Muscle layer of colon (tissue), 2 donors: ENCODE data around the gene ADGRG3.

Experiments
- H3K27ac ChIP-seq: one replicate; pipeline ENCODE4 v1.7.0; 2013; ENCODE audit warnings: low read depth, mild to moderate bottlenecking, low read length, moderate library complexity
- H3K27me3 ChIP-seq, 2 donors: one replicate each; pipeline ENCODE4 v1.7.0; 2013; ENCODE audit warnings: low read length in 2 of 2, mild to moderate bottlenecking in 2 of 2; ENCODE audit not compliant: insufficient read depth in 2 of 2, control insufficient read depth in 1 of 2
- H3K36me3 ChIP-seq: one replicate; pipeline ENCODE4 v1.7.0; 2013; ENCODE audit warnings: mild to moderate bottlenecking, low read length; ENCODE audit not compliant: insufficient read depth
- H3K4me1 ChIP-seq: one replicate; pipeline ENCODE4 v1.7.0; 2013; ENCODE audit warnings: mild to moderate bottlenecking, low read length; ENCODE audit not compliant: insufficient read depth
- H3K4me3 ChIP-seq, 2 donors: one replicate each; pipeline ENCODE4 v1.7.0; 2013; ENCODE audit warnings: low read length in 2 of 2, low read depth in 1 of 2, mild to moderate bottlenecking in 1 of 2, moderate library complexity in 1 of 2
- H3K9ac ChIP-seq: one replicate; pipeline ENCODE4 v1.7.0; 2013; ENCODE audit warnings: low read length
- H3K9me3 ChIP-seq: one replicate; pipeline ENCODE4 v1.7.0; 2013; ENCODE audit warnings: mild to moderate bottlenecking, low read length
- donor health status: abdominal sarcoma.
- donor health status: Adenocarcinoma of cecum.

Gene ADGRG3

DNA sequence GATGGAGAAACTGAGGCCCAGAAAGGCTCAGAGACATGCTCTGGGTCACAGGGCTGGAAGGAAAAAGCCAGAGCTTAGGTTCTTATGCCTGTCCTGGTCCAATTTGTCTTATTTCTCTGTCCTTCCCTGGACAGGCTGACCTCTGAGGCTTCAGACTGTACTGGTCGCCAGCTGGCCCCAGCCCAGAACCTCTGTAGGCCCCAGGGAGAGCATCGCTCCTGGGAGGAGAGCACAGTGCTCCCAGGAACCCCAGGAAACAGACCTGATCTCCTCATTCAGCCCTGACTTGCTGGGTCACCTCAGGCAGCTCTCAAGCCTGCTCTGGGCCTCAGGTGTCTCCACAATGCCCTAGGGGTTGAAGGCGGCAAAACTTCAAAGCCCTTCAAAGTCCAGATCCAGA lies 31.4 kb downstream of the ADGRG3 start:
- H3K4me3 ChIP-seq, result no peak overlapping the region
- H3K27me3 ChIP-seq, result no peaks in the 10 kb centered on the region
- no peak overlapping the region for H3K27ac ChIP-seq
- H3K9ac ChIP-seq, result no peak overlapping the region
- H3K9me3 ChIP-seq, result no peaks in the 10 kb centered on the region
- H3K36me3 ChIP-seq, result no peaks in the 10 kb centered on the region
- H3K4me1 ChIP-seq, result no peaks in the 10 kb centered on the region

DNA sequence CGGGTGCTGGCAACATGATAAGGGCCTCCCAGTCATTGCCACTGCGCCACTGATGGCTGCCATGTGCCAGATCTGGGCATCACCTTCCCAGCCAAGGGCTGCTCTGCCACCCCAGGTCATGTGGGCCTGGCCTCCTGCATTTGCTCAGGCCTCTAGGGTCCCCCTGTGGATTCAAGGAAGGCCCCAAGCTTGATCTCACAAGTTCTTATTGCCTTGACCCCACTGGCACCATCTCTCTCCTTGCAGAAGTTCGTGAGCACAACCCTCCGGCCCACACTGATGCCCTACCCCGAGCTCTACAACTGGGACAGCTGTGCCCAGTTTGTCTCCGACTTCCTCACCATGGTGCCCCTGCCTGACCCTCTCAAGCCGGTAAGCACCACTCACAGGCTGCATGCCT lies 31.8 kb downstream of the ADGRG3 start:
- Histone ChIP-seq H3K27ac (no peak overlapping the region), H3K9ac (no peak overlapping the region), H3K9me3 (no peaks in the 10 kb centered on the region)

DNA sequence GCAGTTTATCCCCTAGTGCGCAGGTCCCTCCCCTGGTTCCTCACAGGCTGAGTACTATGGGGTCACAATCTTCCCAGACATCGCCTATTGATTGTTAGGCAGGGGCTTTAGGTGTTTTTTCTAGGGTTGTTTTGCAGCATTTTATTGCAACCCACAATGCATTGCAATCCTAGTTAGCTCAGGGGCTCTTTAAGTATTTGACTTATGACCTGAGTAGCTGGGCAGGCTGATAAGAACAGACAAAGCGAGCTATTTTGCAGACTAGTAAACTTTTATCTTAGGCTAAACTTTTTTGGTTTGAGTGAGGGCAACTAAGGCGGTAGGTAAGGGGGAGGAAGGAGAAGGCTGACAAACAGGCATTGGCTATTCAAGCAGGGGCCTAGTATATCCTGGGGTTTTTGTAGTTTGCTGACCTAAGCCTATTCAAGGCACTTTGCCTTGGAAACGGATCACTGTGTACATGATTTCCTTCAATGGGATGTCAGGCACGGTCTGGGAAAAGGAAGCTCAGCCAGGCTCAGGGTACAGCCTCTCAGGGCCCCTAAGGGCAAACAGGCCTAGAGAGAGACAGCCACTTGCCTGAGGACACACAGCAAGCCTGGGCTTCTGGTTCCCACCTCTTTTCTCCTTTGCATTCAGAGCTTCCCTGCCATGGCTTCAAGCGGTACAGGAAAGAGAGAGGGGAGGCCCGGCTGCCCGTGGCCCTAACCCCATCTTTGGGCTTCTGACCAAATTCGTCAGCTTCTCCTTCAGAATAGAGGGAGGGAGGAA lies 32.9 kb downstream of the ADGRG3 start:
- Histone ChIP-seq H3K27ac (no peak overlapping the region), H3K9ac (no peak overlapping the region), H3K9me3 (no peaks in the 10 kb centered on the region)

More for the DNA sequence above, 31.8 kb downstream of the ADGRG3 start:
- Histone ChIP-seq H3K4me3 (no peak overlapping the region), H3K36me3 (no peaks in the 10 kb centered on the region), H3K27me3 (no peaks in the 10 kb centered on the region), H3K4me1 (no peaks in the 10 kb centered on the region)

DNA sequence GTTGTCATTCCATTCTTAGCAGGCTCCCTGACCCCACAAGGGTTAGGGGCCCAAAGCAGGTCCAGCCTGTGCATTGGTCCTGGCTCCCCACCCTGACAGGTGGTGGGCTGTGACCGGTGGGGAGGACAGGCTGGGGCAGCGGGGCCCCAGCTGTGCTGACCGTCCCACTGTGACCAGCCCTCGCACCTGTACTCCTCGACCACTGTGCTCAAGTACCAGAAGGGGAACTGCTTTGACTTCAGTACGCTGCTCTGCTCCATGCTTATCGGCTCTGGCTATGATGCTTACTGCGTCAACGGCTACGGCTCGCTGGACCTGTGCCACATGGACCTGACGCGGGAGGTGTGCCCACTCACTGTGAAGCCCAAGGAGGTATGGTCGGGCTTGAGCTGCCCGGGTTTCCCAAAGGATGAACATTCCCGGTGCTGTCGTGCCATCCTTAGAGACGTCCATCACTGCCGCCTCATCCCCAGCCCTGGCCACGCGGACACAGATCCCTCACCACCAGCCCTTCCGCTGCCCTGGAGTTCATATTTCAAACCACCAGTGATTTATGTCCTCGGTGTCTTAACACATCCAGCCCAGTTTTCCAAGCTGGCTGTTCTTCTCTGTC lies 33.8 kb downstream of the ADGRG3 start:
- Histone ChIP-seq H3K36me3 (no peaks in the 10 kb centered on the region), H3K4me3 (no peak overlapping the region), H3K27ac (no peak overlapping the region), H3K9ac (no peak overlapping the region), H3K4me1 (no peaks in the 10 kb centered on the region), H3K27me3 (no peaks in the 10 kb centered on the region), H3K9me3 (no peaks in the 10 kb centered on the region)

More for the DNA sequence above, 32.9 kb downstream of the ADGRG3 start:
- Histone ChIP-seq H3K4me1 (no peaks in the 10 kb centered on the region), H3K36me3 (no peaks in the 10 kb centered on the region), H3K4me3 (no peak overlapping the region), H3K27me3 (no peaks in the 10 kb centered on the region)

DNA sequence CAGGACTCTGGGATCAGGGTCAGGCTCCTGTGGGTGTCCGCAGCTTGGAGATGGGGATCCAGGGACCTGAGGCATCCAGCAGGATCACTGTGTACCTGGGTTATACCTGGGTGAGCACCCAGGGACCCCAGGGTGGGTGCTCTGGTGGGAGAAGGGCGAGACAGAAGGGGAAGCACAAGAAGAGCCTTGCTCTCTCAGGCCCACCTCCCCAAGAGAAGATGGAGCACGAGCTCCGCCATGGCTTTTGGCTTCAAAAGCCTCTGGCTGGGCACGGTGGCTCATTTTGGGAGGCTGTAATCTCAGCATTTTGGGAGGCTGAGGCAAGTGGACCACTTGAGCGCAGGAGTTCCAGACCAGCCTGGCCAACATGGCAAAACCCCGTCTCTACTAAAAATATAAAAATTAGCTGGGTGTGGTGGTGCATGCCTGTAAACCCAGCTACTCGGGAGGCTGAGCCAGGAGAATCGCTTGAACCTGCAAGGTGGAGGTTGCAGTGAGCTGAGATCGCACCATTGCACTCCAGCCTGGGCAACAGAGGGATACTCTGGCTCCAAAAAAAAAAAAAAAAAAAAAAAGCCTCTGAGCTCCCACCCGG lies 35.4 kb downstream of the ADGRG3 start:
- Histone ChIP-seq H3K9me3 (no peaks in the 10 kb centered on the region), H3K27ac (no peak overlapping the region), H3K4me1 (no peaks in the 10 kb centered on the region), H3K9ac (no peak overlapping the region), H3K27me3 (no peaks in the 10 kb centered on the region), H3K4me3 (no peak overlapping the region), H3K36me3 (no peaks in the 10 kb centered on the region)

DNA sequence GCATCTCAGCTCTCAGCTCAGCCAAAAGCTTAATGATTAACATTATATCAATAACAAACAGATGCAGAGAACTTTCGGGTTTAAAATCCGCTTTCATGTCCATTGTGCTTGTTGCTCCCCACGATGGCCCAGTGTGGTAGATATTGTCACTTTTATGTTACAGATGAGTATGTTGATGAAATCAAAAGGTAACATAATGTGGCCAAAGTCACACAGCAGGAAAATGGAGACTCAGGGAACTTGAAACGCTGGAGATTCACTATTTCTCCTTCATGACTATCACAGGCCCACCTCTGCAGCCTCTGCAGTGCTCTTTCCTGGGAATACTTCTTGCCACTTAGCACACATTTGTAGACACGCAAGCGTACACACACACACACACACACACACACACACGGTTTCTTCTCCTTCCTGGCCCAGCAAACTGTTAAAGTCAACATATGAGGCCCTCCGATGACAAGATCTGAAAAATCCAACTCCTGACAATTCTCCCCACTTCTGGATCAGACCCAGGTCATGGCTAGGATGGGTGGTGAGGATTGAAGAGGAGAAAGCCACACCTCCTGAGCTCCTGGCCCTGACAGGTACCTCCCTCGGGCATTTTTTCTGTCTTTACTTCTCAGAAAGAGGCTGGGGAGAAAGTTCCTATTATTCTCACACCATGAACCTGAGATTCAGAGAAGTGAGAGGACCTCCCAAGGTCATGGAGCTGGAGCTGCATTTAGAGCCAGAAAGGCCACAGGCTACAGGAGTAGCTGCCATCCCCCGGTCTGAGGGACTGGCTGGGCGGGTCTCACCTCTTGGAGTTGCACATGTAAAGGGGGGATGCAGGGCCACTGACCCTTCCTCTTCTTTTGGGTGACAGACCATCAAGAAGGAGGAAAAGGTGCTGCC lies 36.2 kb downstream of the ADGRG3 start:
- no peak overlapping the region for H3K27ac ChIP-seq
- H3K9ac ChIP-seq, result no peak overlapping the region
- H3K27me3 ChIP-seq, result no peaks in the 10 kb centered on the region
- H3K9me3 ChIP-seq, result no peaks in the 10 kb centered on the region
- H3K36me3 ChIP-seq, result no peaks in the 10 kb centered on the region
- H3K4me3 ChIP-seq, result no peak overlapping the region
- no peaks in the 10 kb centered on the region for H3K4me1 ChIP-seq

DNA sequence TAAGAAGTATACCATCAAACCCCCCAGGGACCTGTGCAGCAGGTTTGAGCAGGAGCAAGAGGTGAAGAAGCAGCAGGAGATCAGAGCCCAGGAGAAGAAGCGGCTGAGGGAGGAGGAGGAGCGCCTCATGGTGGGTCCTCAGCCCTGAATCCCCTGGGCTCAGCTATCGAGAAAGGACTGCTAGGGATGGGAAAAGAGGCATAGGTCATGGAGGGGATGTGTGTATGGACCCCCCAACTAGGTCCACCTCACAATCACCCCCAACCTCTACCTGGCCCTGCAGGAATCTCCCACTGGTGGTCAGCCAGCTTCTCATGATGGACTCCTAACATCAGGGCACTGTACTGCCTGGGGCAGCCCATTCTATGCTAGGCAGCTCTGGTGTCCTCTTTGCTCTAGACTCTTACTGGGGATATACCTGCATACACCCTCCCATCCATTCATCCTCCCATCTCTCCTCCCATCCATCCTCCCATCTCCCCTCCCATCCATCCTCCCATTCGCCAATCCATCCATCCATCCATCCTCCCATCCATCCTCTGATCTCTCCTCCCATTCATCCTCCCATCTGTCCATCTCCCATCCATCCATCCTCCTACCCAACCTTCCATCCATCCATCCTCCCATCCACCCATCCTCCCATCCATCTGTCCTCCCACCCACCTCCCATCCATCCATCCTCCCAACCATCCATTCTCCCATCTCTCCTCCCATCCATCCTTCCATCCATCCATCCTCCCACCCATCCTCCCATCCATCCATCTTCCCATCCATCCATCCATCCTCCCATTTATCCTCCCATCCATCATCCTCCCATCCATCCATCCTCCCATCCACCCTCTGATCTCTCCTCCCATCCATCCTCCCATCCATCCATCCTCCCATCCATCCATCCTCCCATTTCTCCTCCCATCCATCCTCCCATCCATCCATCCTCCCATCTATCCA lies 37.1 kb downstream of the ADGRG3 start:
- Histone ChIP-seq H3K27ac (no peak overlapping the region), H3K9me3 (no peaks in the 10 kb centered on the region), H3K9ac (no peak overlapping the region), H3K4me3 (no peak overlapping the region), H3K4me1 (no peaks in the 10 kb centered on the region), H3K36me3 (no peaks in the 10 kb centered on the region), H3K27me3 (no peaks in the 10 kb centered on the region)

DNA sequence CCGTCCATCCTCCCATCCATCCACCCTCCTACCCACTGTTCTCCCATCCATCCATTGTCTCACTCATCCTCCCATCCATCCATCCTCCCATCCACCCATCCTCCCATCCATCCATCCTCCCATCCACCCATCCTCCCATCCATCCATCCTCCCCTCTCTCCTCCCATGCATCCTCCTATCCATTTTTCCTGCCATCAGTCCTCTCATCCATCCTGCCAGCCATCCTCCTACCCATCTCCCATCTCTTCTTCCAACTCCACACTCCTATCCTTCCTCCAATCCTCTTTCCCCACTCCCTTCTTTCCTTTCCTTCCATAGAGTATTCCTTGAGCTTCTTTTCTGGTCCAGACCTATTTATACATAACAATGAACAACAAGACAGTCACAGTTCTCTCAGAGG lies 38.6 kb downstream of the ADGRG3 start:
- H3K36me3 ChIP-seq, result no peaks in the 10 kb centered on the region

DNA sequence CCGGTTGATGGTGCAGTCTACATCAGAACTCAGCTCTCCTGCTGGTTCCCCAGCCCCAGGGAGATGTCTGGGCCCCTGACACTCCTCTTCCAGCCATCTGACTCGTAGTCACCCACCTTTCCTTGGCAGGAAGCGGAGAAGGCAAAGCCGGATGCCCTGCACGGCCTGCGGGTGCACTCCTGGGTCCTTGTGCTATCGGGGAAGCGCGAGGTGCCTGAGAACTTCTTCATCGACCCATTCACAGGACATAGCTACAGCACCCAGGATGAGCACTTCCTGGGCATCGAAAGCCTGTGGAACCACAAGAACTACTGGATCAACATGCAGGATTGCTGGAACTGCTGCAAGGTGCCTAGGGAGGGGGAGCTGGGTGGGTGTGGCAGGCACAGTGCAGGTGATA lies 39.2 kb downstream of the ADGRG3 start:
- no peaks in the 10 kb centered on the region for H3K27me3 ChIP-seq
- H3K9ac ChIP-seq, result no peak overlapping the region
- H3K4me1 ChIP-seq, result no peaks in the 10 kb centered on the region
- no peaks in the 10 kb centered on the region for H3K36me3 ChIP-seq
- H3K4me3 ChIP-seq, result no peak overlapping the region
- no peak overlapping the region for H3K27ac ChIP-seq
- H3K9me3 ChIP-seq, result no peaks in the 10 kb centered on the region

More for the DNA sequence above, 38.6 kb downstream of the ADGRG3 start:
- no peak overlapping the region for H3K4me3 ChIP-seq
- no peak overlapping the region for H3K27ac ChIP-seq
- H3K4me1 ChIP-seq, result no peaks in the 10 kb centered on the region
- H3K9ac ChIP-seq, result no peak overlapping the region
- H3K27me3 ChIP-seq, result no peaks in the 10 kb centered on the region
- no peaks in the 10 kb centered on the region for H3K9me3 ChIP-seq

DNA sequence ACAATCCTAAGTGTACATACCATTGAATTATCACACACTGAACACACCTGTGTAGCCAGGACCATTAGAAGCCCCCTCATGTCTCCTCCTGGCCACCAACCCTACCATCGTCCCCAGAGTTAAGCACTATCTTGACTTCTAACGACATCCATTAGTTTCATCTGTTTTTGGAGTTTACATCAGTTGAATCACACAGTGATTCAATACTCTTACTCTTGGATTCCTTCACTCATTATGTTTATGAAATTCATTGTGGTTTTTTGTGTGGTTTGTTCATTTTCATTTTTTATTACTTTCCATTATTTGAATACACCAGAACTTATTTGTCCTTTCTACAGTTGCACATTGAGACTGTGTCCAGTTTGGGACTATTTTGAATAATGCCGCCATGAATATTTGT lies 40.1 kb downstream of the ADGRG3 start:
- H3K4me3 ChIP-seq, result no peak overlapping the region
- no peak overlapping the region for H3K27ac ChIP-seq
- H3K9me3 ChIP-seq, result no peaks in the 10 kb centered on the region
- H3K4me1 ChIP-seq, result no peaks in the 10 kb centered on the region
- H3K27me3 ChIP-seq, result no peaks in the 10 kb centered on the region
- H3K9ac ChIP-seq, result no peak overlapping the region
- H3K36me3 ChIP-seq, result no peaks in the 10 kb centered on the region
